ENCODE measurements around the gene PKP1.

PKP1 gene

DNA sequence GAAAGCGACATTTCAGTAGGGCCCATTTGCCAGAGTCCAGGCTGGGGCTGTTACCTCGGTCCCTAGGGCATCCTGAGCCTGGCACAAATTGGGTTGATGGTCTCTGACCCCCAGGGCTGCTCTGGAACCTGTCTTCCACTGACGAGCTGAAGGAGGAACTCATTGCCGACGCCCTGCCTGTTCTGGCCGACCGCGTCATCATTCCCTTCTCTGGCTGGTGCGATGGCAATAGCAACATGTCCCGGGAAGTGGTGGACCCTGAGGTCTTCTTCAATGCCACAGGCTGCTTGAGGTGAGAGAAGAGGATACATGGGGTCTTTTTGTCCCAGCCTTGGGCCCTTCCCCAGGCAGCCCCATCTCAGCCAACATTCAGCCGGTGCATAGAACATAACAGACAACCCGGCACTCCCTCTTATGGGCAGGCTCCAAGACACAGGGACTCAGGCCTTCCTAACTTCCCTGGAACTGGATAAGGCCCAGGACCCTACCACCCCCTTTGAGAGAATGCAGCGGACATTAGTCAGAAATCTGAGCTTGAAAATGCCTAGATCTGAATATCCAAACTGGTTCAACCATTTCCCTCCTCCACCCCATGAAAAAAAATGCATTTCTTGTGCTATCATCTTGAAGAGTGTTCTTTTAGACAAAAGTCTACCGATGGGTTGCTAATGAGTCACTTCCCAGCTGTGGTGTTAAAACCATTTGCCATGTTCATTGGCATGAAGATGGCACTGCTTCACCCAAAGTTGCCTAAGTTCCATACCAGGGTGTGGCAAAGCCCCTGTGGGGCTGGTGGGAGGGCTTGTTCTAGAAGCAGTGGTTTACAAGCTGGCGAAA is 35.4 kb downstream of the PKP1 start:
- Histone ChIP-seq H3K4me3 (ENCODE audit: low read depth, low read length) (no peak overlapping the region), H3K27ac (ENCODE audit: extremely low read depth, low read depth, low read length) (no peak overlapping the region), H3K9me3 (ENCODE audit: control insufficient read depth, insufficient read depth, low read depth, low read length) (no peaks in the 10 kb centered on the region), H3K36me3 (ENCODE audit: control insufficient read depth in 2 of 2, insufficient read depth in 1 of 2, low read length in 2 of 2) (no peaks in the 10 kb centered on the region), H3K4me1 (ENCODE audit: control insufficient read depth, insufficient read depth, low read length) (no peaks in the 10 kb centered on the region)
- CTCF ChIA-PET: interaction anchor here (0.5 to 1.3 kb wide), 4 partner anchors 24 to 471 kb away, joined by 3 to 4 read pairs (median 3); no protein-coding TSS in a partner anchor
- TF ChIP-seq KLF1 (tag by site-specific recombination; IDR thresholded peaks at IDR 0.05) (no peak), ZNF843 (tag by site-specific recombination; IDR thresholded peaks at IDR 0.05) (no peak), ZNF561 (tag by site-specific recombination; IDR thresholded peaks at IDR 0.05; ENCODE audit: borderline replicate concordance) (no peak), GLI4 (tag by site-specific recombination; IDR thresholded peaks at IDR 0.05) (no peak), ZNF148 (tag by site-specific recombination; IDR thresholded peaks at IDR 0.05; ENCODE audit: borderline replicate concordance) (no peak), ZBTB8A (tag by site-specific recombination; IDR thresholded peaks at IDR 0.05) (no peak), PRDM6 (tag by site-specific recombination; IDR thresholded peaks at IDR 0.05) (no peak), YY1 (tag by site-specific recombination; IDR thresholded peaks at IDR 0.05) (no peak), ZNF548 (tag by site-specific recombination; IDR thresholded peaks at IDR 0.05) (no peak), ZNF768 (tag by site-specific recombination; IDR thresholded peaks at IDR 0.05) (no peak), ZFHX2 (tag by site-specific recombination; conservative IDR thresholded peaks at IDR 0.05) (no peak)
- TF ChIP-seq, protein P1, sequence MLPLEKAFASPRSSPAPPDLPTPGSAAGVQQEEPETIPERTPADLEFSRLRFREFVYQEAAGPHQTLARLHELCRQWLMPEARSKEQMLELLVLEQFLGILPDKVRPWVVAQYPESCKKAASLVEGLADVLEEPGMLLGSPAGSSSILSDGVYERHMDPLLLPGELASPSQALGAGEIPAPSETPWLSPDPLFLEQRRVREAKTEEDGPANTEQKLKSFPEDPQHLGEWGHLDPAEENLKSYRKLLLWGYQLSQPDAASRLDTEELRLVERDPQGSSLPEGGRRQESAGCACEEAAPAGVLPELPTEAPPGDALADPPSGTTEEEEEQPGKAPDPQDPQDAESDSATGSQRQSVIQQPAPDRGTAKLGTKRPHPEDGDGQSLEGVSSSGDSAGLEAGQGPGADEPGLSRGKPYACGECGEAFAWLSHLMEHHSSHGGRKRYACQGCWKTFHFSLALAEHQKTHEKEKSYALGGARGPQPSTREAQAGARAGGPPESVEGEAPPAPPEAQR (tag by site-specific recombination; IDR thresholded peaks at IDR 0.05): no peak
- TF ChIP-seq, protein P2, sequence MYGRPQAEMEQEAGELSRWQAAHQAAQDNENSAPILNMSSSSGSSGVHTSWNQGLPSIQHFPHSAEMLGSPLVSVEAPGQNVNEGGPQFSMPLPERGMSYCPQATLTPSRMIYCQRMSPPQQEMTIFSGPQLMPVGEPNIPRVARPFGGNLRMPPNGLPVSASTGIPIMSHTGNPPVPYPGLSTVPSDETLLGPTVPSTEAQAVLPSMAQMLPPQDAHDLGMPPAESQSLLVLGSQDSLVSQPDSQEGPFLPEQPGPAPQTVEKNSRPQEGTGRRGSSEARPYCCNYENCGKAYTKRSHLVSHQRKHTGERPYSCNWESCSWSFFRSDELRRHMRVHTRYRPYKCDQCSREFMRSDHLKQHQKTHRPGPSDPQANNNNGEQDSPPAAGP (tag by site-specific recombination; IDR thresholded peaks at IDR 0.05): no peak
- POLR2A ChIA-PET: no interaction called here

DNA sequence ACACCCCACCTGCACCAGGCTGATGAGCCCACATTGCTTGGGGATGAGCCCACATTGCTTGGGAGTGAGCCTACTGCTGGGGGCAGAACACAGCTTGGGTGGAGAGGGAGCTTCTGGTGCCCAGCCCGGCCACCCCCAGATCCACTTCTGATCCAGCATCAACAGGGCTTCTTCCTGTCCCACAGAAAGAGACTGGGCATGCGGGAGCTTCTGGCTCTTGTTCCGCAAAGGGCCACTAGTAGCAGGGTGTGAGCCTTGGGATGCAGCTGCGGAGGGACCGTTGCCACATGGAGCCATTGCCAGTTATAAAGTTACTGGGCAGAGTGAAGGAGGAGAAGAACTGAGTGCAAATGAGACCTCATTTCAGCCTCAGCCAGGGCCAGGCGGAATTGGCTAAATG is 36.3 kb downstream of the PKP1 start:
- TF ChIP-seq ZNF292 (tag by site-specific recombination; IDR thresholded peaks at IDR 0.05; ENCODE audit: borderline replicate concordance, low read depth) (no peak), ZNF645 (tag by site-specific recombination; IDR thresholded peaks at IDR 0.05) (no peak), WT1 (tag by site-specific recombination; IDR thresholded peaks at IDR 0.05) (no peak), ZNF707 (tag by site-specific recombination; IDR thresholded peaks at IDR 0.05) (no peak), PRDM4 (tag by site-specific recombination; IDR thresholded peaks at IDR 0.05) (no peak), ZNF221 (tag by site-specific recombination; IDR thresholded peaks at IDR 0.05; ENCODE audit: borderline replicate concordance) (no peak)
- Histone ChIP-seq H3K27ac (ENCODE audit: extremely low read depth, low read depth, low read length) (no peak overlapping the region), H3K4me1 (ENCODE audit: control insufficient read depth, insufficient read depth, low read length) (no peaks in the 10 kb centered on the region), H3K9me3 (ENCODE audit: control insufficient read depth, insufficient read depth, low read depth, low read length) (no peaks in the 10 kb centered on the region), H3K4me3 (ENCODE audit: low read depth, low read length) (no peak overlapping the region), H3K36me3 (ENCODE audit: control insufficient read depth in 2 of 2, insufficient read depth in 1 of 2, low read length in 2 of 2) (no peaks in the 10 kb centered on the region)
- CTCF ChIA-PET: interaction anchor here (0.6 to 1.3 kb wide), 3 partner anchors 23 to 66 kb away, joined by 3 read pairs; no protein-coding TSS in a partner anchor
- POLR2A ChIA-PET: no interaction called here

All from HEK293 (cell line).